T-helper 2 cell (primary cell): ENCODE data around the gene CAPN14.

Experiments used
- DNase-seq, 5 experiments: peaks; one replicate each; pipeline versions ENCODE4 v3.0.0 to v3.0.0-alpha.2; 2012 to 2022

CAPN14 gene

GRCh38 chr2:31223749-31224148 lies 6.4 kb upstream of the CAPN14 start:
- DNase-seq, result no peak

DNA sequence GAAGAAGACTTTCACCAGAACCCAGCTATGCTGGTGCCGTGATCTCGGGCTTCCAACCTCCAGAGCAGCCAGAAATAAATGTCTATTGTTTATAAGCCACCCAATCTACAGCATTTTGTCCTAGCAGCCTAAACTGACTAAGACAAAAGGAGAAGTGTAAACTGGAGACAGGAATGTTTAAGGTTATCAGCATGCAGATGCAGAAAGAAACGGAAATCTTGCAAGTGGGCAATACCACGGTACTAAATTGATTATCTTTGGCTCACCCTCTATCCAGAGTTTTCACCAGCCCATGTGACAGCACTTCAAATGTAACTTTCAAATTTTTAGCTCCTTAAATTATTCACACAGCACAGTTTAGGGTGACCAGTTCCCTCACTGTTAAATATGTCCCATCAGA lies 5.7 kb upstream of the CAPN14 start:
- no peak for DNase-seq

DNA sequence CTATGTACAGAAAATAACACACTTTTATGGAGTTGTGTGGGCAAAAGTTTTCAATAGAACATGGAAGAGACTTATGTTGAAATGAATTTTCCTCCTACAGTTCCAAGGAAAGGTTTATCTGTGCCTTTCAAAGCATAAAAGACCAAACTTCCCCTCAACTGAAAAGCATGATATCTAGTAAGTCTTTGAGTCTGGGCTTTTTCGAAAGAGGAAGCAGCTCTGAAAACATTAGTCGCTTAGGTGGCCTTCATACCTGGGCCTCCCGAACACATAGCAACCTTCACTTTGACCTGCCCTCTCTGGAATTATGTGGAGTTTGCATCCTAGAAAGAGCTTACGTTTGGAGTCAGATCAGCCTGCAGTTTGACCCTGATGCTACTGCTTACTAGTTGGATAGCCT lies 4.8 kb upstream of the CAPN14 start:
- DNase-seq, result no peak

- peak in 1 of 5 experiments; percentile 65 for DNase-seq
These were observed 4.2 kb upstream of the CAPN14 start for GRCh38 chr2:31221544-31221943.

GRCh38 chr2:31219131-31219969 lies 2.0 kb upstream of the CAPN14 start:
- peak in 1 of 5 experiments; percentile 47 for DNase-seq

GRCh38 chr2:31216734-31217133 lies 581 bp downstream of the CAPN14 start:
- peak in 1 of 5 experiments; percentile 77 for DNase-seq

GRCh38 chr2:31214444-31214915 lies 2.8 kb downstream of the CAPN14 start:
- no peak for DNase-seq

DNA sequence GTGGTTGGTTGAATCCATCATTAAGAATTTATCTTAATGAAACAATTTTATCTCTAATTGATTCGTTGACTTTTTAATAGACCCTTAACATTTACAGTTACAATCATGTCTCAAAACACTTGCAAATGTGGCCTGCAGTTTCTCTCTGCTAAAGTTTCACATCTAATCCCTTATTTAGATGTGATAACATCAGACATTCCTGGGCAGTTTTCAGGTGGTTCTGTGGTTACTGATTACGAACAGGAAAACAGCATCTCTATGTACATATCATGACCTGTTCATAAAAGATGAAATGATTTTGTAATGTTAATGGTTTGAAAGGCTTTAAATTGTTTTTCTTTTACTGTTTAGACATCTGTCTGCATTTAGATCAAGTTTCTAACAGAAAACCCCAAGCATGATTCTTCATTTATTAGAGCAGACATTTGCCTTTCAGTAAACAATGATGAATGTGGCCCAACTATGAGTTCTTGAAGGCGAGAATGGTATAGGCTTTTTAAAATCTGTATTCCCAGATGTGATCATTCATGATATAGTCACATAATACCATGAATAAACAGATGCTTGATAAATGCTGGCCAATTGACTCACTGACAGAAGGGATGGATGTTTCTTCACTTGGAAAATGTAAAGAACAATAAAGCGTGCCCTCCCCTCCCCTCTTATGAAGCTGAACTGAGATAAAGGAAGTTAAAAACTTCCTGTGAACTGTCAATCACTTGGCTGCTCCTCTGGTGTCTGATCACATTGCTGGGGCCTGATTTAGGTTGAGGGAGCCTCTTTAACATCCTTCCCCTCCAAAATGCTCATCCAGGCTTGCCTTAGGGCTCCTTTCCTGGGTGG lies 3.5 kb downstream of the CAPN14 start:
- no peak for DNase-seq

- DNase-seq, result no peak
These were observed 4.4 kb downstream of the CAPN14 start for GRCh38 chr2:31212659-31213600.

- DNase-seq, result no peak
These were observed 9.1 kb downstream of the CAPN14 start for GRCh38 chr2:31208240-31208639.

DNA sequence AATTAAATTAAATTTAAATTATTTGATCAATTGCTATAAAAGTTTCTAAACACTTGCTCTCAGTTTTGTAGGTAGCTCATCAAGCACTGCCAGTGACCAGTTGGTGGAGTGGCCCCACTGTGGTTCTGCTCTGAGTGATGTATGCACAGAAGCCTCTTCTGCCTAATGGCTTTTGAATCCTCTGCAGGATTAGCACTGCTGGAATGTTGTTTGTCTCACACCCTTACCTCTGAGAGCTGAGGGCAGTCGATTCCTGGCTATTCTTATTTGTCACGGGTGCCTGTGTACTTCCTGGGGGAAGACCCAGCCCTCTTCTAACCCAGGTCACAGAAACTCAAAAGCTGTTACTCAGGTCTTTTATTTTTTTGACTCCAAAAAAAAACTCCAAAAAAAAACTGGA lies 9.5 kb downstream of the CAPN14 start:
- DNase-seq, result no peak

- no peak for DNase-seq
These were observed 11.7 kb downstream of the CAPN14 start for GRCh38 chr2:31205613-31206012.

GRCh38 chr2:31205186-31205585 lies 12.1 kb downstream of the CAPN14 start:
- DNase-seq, result no peak

DNA sequence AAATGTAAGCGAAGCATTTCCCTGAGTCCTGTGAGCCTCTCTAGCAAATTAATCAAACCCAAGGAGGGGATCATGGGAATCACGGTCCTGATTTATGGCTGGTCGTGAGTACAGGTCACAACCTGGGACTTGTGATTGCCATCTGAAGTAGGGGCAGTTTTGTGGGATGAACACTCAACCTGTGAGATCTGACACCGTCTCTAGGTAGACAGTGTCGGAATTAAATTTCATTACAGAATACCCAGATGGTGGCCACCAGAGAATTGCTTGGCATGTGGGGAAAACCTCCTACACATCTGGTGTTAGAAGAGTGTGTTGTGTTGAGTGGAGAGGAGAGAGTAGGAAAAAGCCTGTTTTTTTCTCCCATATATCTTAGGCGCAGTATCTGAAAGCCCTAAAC lies 12.5 kb downstream of the CAPN14 start:
- no peak for DNase-seq

GRCh38 chr2:31203916-31204315 lies 13.4 kb downstream of the CAPN14 start:
- no peak for DNase-seq

- no peak for DNase-seq
These were observed 14.5 kb downstream of the CAPN14 start for GRCh38 chr2:31202833-31203232.

DNA sequence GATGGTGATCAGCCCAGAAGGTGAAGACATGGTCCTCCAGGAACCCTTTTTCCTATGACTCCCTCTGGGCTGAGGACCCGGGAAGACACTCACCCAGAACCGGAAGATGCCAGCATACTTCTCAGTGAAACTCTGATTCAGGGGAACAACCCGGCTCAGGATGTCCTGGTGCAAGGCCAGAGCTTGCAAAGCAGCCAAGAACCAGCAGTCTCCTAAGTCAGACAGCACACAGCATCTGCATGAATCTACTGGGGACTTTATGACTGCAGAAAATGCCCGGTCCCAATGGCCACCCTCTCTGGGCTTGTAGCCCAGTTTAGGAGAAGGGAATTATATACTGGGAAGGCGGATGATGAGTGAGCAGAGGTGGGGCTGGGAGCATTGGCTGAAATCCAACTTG lies 15.3 kb downstream of the CAPN14 start:
- no peak for DNase-seq

DNA sequence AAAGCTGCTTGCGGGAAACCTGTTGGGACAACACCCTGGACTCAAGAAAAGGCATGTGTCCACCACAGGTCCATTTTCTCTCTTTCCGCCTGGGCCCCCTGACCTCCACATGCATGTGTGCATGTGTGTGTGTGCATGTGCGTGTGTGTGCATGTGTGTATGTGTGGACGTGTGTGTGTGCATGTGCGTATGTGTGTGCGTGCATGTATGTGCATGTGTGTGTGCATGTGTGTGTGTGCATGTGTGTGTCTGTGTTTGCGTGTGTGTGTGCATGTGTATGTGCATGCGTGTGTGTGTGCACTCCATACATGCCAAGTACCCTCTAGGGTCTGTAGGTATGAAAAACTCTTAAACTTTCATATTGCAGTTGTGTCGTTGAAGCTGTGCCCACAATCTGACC lies 16.3 kb downstream of the CAPN14 start:
- no peak for DNase-seq

DNA sequence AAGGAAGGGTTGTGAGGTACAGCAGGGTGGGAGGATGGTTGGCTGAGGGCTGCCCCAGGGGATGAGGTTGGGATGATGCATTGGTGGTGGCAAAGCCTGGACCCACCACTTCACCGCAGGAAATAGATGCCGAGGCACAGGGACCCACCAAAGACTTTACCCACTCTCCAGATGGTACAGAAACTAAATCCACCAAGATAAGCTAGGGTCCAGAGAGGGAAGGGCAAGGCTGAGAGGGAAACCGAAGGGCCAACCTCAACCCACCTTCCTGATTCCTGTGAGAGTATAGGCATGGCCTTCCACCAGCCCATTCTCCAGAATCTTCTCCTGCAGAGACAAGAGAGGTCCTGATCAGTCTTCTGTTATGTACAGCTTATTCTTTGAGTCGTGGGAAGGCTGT lies 18.1 kb downstream of the CAPN14 start:
- DNase-seq, result no peak

DNA sequence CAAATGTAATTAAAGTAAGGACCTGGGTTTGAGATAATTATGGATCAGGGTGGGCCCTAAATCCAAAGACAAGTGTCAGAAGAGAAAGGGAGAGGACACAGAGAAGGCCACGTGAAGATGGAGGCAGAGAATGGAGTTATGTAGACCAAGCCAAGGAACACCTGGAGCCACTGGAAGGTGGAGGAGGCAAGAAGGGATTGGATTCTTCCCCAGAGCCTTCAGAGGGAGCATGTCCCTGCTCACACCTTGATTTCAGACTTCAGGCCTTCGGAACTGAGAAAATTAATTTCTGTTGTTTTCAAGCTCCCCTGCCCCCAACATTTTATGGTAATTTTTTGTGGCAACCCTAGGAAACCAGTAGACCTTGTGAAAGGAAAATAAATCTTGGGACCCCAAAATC lies 19.6 kb downstream of the CAPN14 start:
- DNase-seq, result no peak

GRCh38 chr2:31197166-31197565 lies 20.1 kb downstream of the CAPN14 start:
- DNase-seq, result no peak

- no peak for DNase-seq
These were observed 20.7 kb downstream of the CAPN14 start for GRCh38 chr2:31196622-31197021.

- DNase-seq, result no peak
These were observed 23.5 kb downstream of the CAPN14 start for GRCh38 chr2:31193806-31194205.
